ENCODE results near the gene ARHGEF2.
A peak's percentile ranks its signal among the peaks of the same experiment; 100 is the strongest.

Gene ARHGEF2

DNA sequence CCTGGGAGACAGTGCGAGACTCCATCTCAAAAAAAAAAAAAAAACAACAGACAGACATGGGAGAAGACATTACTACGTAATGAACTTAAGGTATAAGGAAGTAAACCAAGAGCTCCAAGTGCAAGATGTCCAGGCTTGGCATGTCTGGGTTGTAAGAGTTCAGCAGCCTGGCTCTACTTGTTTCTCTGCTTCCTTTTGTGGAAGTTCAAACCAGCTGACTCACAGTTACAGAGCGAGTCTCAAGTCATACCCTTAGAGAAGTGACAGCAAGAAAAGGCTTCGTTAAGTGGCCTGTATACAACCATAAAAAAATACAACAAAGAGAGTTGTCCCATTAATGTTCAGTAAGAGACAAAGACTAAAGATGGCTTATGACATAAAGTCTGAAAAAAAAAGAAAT, 68.5 kb downstream of the ARHGEF2 start:
- peak; percentile 8 for DNase-seq

DNA sequence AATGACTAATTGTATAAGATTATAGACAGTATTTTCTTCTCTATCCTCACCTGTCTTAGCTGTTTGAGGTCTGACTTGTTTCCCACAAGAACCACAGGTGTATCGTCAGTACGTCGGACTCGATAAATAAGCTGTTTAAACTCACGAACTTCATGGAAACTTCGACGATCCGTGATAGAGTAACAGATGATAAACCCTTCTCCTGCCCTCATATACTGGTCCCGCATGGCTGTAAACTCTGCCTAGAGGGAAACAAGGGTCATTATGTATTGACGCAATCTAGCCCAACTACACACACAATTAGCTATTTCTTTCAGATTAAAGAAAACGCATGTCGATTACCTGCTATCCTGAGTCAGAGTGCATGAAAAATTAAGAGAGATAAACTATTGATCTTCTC, 74.1 kb downstream of the ARHGEF2 start:
- no peak for DNase-seq

DNA sequence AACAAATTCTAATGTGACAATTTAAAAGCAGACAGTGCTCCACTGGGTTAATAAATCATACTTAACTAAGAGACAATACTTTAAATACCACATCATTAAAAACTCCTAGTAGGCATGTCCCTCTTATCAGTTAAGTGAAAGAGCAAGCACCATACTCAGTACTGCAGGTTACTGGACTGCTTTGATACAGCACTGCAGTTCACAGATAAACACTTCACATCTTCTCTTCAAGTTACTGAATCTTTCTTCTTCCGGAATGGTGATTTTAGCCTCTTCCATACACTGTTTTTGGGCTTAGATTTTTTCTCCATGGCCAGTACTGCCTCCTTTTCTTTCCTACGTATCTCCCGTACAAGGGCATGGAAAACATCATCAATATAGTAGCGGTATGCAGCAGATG, 78.2 kb downstream of the ARHGEF2 start:
- no peak for DNase-seq

DNA sequence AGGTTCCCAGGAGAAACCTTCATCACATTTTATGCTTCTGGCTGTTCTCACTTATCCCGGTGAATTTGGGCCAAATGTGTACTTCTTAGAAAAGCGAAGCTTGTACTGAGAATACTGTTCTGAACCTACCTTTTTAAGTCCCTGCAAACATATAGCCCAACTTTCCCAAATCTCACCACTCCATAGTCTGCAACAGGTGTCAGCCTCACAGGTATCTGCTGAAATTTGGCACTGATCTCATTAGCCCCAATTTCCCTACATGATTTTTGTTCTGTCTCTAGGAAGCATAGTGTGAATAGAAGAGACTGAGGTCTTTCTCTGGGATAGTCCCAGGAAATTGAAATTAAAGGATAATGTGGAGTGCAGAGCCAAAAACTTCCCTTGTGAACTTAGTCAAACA, 78.7 kb downstream of the ARHGEF2 start:
- no peak for DNase-seq

DNA sequence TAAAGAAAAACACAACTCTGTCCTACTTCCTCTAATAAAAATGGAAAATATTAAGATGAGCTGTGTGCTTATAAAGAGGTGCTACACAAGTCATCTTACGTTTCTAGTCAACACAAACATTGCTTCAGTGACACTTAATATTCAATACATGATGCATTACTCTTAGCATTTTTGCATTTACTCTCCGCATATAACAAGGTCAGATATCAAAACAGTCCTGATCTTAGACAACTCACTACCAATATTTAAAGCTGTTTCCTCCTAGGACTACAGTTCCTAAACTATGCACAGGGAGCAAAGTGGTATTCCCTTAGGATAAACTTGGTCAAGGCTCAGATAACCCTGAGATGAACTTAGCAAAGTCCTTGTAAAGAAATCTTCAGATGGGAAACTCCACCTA, 79.5 kb downstream of the ARHGEF2 start:
- no peak for DNase-seq

DNA sequence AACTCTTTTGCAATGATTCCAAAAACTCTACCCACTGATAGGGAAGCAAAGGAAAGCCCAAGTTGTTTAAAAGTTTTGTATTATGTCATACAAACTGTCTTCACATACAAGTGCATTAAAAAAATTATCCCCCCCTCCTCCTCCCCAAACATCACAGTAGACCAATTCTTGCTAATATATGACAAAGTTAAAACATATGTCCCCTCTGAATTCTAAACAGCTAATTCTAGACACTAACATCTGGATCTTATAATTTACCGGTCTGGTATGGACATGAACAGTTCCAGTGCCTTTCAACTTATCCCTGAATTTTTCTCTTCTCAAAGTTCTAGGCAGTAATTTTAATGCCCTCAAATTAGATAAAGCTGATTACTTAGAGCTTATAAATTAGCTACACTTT, 80.6 kb downstream of the ARHGEF2 start:
- no peak for DNase-seq

Measured in eye (tissue), 1 donor.